ENCODE data around the gene PRRT4.

Gene PRRT4

DNA sequence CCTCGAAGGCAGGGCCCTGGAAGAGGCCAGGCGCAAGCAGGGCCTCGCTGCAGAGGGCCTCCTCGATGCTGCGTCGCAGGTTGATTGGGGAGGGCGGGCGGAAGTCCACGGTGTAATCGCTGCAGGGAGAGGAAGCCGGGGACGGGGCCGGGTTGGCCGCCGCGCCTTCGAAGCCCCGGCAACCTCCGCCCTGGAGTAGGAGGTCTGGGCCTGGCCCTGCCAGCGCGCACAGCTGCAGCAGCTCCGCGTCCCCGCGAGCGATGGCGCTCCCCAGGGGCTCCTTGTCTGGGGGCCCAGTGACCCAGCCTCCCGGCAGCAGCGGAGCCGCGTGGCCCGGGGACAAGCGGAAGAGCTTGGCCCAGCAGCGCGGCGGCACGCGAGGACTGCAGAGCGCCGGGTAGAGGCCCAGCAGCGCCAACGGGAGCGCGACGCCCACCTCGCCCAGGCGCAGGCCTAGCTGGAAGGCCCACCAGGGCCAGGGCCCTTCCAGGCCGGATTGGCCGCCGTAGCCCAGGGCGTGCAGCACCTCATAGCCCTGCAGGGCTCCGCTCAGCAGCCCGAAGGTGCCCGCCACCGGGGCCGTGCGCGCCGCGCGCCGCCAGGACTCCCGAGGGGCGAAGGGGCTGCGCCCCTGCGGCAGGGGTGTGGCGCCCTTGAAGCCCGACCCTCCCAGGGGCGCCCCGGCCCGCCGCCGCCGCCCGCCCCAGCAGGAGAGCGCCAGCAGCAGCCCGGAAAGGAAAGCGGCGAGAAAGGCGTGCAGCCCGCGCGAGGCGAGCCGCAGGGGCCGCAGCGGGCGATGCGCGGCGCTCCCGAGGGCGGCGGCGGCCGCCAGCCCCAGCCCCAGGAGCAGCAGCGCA lies 10.0 kb downstream of the PRRT4 start:
- Histone ChIP-seq H3K4me1 (ENCODE audit: insufficient read depth, low read length, severe bottlenecking) (no peaks in the 10 kb centered on the region), H3K9me3 (ENCODE audit: low read length) (no peaks in the 10 kb centered on the region), H3K36me3 (ENCODE audit: insufficient read depth, low read length) (no peaks in the 10 kb centered on the region), H3K27me3 (ENCODE audit: insufficient read depth, low read length) (peaks cover 12% of the 10 kb centered on the region), H2AFZ (ENCODE audit: low read length) (no peak overlapping the region), H3K27ac (ENCODE audit: low read depth, low read length, poor library complexity, severe bottlenecking) (no peak overlapping the region), H3K4me2 (ENCODE audit: low read length) (no peak overlapping the region), H3F3A (ENCODE audit: insufficient read depth, low read length) (no peaks in the 10 kb centered on the region), H3K9me2 (ENCODE audit: low read depth, low read length) (no peaks in the 10 kb centered on the region), H4K20me1 (ENCODE audit: insufficient read depth, low read length) (no peaks in the 10 kb centered on the region), H3K9ac (ENCODE audit: low read length) (no peak overlapping the region), H3K79me2 (ENCODE audit: insufficient read depth, low read length) (no peaks in the 10 kb centered on the region), H3K4me3 (ENCODE audit: low read depth, low read length, poor library complexity, severe bottlenecking) (no peak overlapping the region)
- TF ChIP-seq, protein P1, sequence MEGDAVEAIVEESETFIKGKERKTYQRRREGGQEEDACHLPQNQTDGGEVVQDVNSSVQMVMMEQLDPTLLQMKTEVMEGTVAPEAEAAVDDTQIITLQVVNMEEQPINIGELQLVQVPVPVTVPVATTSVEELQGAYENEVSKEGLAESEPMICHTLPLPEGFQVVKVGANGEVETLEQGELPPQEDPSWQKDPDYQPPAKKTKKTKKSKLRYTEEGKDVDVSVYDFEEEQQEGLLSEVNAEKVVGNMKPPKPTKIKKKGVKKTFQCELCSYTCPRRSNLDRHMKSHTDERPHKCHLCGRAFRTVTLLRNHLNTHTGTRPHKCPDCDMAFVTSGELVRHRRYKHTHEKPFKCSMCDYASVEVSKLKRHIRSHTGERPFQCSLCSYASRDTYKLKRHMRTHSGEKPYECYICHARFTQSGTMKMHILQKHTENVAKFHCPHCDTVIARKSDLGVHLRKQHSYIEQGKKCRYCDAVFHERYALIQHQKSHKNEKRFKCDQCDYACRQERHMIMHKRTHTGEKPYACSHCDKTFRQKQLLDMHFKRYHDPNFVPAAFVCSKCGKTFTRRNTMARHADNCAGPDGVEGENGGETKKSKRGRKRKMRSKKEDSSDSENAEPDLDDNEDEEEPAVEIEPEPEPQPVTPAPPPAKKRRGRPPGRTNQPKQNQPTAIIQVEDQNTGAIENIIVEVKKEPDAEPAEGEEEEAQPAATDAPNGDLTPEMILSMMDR (IDR thresholded peaks at IDR 0.05; ENCODE audit: low read length), result no peak
- no peak for TF ChIP-seq EZH2 (IDR thresholded peaks at IDR 0.05; ENCODE audit: borderline replicate concordance, low read length)

DNA sequence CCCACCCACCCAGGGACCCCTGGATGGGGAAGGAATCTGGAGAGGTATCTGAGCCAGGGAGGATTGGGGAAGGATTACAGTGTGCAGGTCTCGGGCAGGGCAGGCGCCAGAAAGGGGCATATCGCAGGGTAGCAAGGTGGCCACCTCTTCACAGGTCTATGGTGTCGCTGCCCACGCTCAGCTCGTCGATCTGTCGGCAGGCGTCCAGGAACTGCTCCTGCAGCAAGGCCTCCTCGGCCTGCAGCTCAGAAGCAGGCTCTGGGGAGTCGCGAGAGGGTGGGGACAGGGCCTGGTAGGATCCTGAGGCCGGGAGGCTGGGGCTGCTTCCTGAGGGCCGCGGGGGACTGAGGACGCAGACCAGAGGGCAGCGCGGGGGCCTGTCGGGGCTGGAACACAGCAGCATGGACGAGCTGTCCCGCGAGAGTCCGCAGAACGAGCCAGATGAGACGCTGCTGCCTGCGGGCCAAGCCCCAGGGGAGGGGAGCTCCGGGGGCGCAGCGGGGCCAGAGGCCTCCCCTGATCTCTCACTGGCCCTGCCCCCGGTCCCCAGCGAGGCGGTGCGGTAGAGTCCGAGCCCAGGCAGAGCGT lies 10.7 kb downstream of the PRRT4 start:
- Histone ChIP-seq H2AFZ (ENCODE audit: low read length) (no peak overlapping the region), H3K9me2 (ENCODE audit: low read depth, low read length) (no peaks in the 10 kb centered on the region), H3F3A (ENCODE audit: insufficient read depth, low read length) (no peaks in the 10 kb centered on the region), H3K4me2 (ENCODE audit: low read length) (no peak overlapping the region), H4K20me1 (ENCODE audit: insufficient read depth, low read length) (no peaks in the 10 kb centered on the region), H3K9me3 (ENCODE audit: low read length) (no peaks in the 10 kb centered on the region), H3K27ac (ENCODE audit: low read depth, low read length, poor library complexity, severe bottlenecking) (no peak overlapping the region), H3K9ac (ENCODE audit: low read length) (no peak overlapping the region), H3K79me2 (ENCODE audit: insufficient read depth, low read length) (no peaks in the 10 kb centered on the region), H3K4me1 (ENCODE audit: insufficient read depth, low read length, severe bottlenecking) (no peaks in the 10 kb centered on the region), H3K27me3 (ENCODE audit: insufficient read depth, low read length) (peaks cover 12% of the 10 kb centered on the region), H3K4me3 (ENCODE audit: low read depth, low read length, poor library complexity, severe bottlenecking) (no peak overlapping the region), H3K36me3 (ENCODE audit: insufficient read depth, low read length) (no peaks in the 10 kb centered on the region)
- no peak for TF ChIP-seq EZH2 (IDR thresholded peaks at IDR 0.05; ENCODE audit: borderline replicate concordance, low read length)
- TF ChIP-seq, protein P1 (IDR thresholded peaks at IDR 0.05; ENCODE audit: low read length), result no peak

DNA sequence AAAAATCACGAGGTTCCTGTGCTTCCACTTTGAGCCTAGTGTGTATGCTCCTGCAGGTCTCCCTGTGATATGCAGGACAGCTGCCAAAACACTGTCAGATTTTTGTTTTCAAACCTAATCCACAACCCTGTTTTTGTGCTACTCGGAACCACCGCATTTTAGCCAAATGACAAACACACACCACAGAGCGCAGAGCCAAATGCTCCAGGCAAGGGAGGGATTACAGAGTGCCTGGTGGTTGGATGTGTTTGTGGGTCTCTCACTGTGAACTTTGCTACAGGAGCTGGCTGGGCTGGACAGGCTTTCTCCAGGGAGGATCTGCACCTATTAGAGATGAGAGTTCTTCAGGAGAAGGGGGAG lies 12.0 kb downstream of the PRRT4 start:
- Histone ChIP-seq H3K36me3 (ENCODE audit: insufficient read depth, low read length) (no peaks in the 10 kb centered on the region), H3K9me3 (ENCODE audit: low read length) (no peaks in the 10 kb centered on the region), H3K4me2 (ENCODE audit: low read length) (no peak overlapping the region), H2AFZ (ENCODE audit: low read length) (no peak overlapping the region), H3K27ac (ENCODE audit: low read depth, low read length, poor library complexity, severe bottlenecking) (no peak overlapping the region), H3K9ac (ENCODE audit: low read length) (no peak overlapping the region), H3K4me3 (ENCODE audit: low read depth, low read length, poor library complexity, severe bottlenecking) (no peak overlapping the region), H3K27me3 (ENCODE audit: insufficient read depth, low read length) (peaks cover 12% of the 10 kb centered on the region), H3K9me2 (ENCODE audit: low read depth, low read length) (no peaks in the 10 kb centered on the region), H3K4me1 (ENCODE audit: insufficient read depth, low read length, severe bottlenecking) (no peaks in the 10 kb centered on the region), H3F3A (ENCODE audit: insufficient read depth, low read length) (no peaks in the 10 kb centered on the region), H3K79me2 (ENCODE audit: insufficient read depth, low read length) (no peaks in the 10 kb centered on the region), H4K20me1 (ENCODE audit: insufficient read depth, low read length) (no peaks in the 10 kb centered on the region)
- TF ChIP-seq, protein P1 (IDR thresholded peaks at IDR 0.05; ENCODE audit: low read length), result no peak
- no peak for TF ChIP-seq EZH2 (IDR thresholded peaks at IDR 0.05; ENCODE audit: borderline replicate concordance, low read length)
